OCI-M2 (cell line): Measurements from ENCODE around the gene PLCB1.
"Not testable (repeated sequence)": the region's sequence is repeated elsewhere in the genome, so short reads cannot be mapped to it uniquely, and the experiment has no call there.

Experiments used
- DNase-seq: peaks from one replicate; lab custom pipeline; 2025; ENCODE audit not compliant: unreplicated experiment; lab: John Stamatoyannopoulos, UW

Gene PLCB1

GRCh38 chr20:8431538-8432434 lies 299.7 kb downstream of the PLCB1 start:
- no peak for DNase-seq

- DNase-seq = no peak
These were observed 300.5 kb downstream of the PLCB1 start for GRCh38 chr20:8432435-8433148.

- no peak for DNase-seq
These were observed 301.2 kb downstream of the PLCB1 start for GRCh38 chr20:8433291-8433690.

GRCh38 chr20:8434326-8434876 lies 302.3 kb downstream of the PLCB1 start:
- DNase-seq = no peak

- DNase-seq = no peak
These were observed 303.4 kb downstream of the PLCB1 start for GRCh38 chr20:8435285-8436035.

- DNase-seq = not testable (repeated sequence)
These were observed 304.9 kb downstream of the PLCB1 start for GRCh38 chr20:8436938-8437337.

- DNase-seq = no peak
These were observed 306.7 kb downstream of the PLCB1 start for GRCh38 chr20:8438748-8439147.

GRCh38 chr20:8443464-8444072 lies 311.5 kb downstream of the PLCB1 start:
- no peak for DNase-seq

- DNase-seq = no peak
These were observed 315.4 kb downstream of the PLCB1 start for GRCh38 chr20:8447262-8448120.

- DNase-seq = no peak
These were observed 317.1 kb downstream of the PLCB1 start for GRCh38 chr20:8449123-8449522.

GRCh38 chr20:8454137-8454712 lies 322.2 kb downstream of the PLCB1 start:
- no peak for DNase-seq

GRCh38 chr20:8456765-8457164 lies 324.7 kb downstream of the PLCB1 start:
- DNase-seq = no peak

- no peak for DNase-seq
These were observed 325.9 kb downstream of the PLCB1 start for GRCh38 chr20:8457978-8458377.

- no peak for DNase-seq
These were observed 329.1 kb downstream of the PLCB1 start for GRCh38 chr20:8461186-8461585.

- no peak for DNase-seq
These were observed 332.3 kb downstream of the PLCB1 start for GRCh38 chr20:8464368-8464767.

GRCh38 chr20:8466781-8467180 lies 334.7 kb downstream of the PLCB1 start:
- not testable (repeated sequence) for DNase-seq

GRCh38 chr20:8470156-8470555 lies 338.1 kb downstream of the PLCB1 start:
- DNase-seq = no peak

- DNase-seq = no peak
These were observed 339.4 kb downstream of the PLCB1 start for GRCh38 chr20:8471465-8471864.

- DNase-seq = no peak
These were observed 341.4 kb downstream of the PLCB1 start for GRCh38 chr20:8473459-8473858.
